Measurements from ENCODE around the gene SYNGR2.

DNA sequence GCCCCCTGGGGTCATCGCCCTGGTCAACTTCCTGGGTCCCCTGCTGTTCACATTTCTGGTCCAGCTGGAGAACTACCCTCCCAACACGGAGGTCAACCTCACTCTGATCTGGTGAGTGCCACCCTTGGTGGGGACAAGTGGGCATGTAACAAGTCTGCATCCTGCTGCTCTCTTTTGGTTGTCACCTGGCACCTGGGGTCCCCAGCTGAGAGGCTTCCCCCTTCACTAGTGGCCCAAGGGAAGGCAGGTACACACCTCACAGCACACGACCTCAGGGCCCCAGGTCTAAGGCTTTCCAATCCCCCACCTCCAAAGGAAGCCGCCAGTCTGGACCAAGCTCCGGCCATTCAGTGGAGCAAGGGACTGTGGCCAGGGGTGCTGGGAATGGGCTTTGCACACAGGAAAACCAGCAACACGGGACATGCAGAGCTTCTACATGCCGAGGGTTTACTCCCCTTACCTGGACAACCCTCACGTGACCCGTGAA is 33.4 kb upstream of the SYNGR2 start:
- TF ChIP-seq, protein P1, sequence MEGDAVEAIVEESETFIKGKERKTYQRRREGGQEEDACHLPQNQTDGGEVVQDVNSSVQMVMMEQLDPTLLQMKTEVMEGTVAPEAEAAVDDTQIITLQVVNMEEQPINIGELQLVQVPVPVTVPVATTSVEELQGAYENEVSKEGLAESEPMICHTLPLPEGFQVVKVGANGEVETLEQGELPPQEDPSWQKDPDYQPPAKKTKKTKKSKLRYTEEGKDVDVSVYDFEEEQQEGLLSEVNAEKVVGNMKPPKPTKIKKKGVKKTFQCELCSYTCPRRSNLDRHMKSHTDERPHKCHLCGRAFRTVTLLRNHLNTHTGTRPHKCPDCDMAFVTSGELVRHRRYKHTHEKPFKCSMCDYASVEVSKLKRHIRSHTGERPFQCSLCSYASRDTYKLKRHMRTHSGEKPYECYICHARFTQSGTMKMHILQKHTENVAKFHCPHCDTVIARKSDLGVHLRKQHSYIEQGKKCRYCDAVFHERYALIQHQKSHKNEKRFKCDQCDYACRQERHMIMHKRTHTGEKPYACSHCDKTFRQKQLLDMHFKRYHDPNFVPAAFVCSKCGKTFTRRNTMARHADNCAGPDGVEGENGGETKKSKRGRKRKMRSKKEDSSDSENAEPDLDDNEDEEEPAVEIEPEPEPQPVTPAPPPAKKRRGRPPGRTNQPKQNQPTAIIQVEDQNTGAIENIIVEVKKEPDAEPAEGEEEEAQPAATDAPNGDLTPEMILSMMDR (tag by site-specific recombination; IDR thresholded peaks at IDR 0.05) = no peak
- TF ChIP-seq ZEB2 (tag by site-specific recombination; IDR thresholded peaks at IDR 0.05) (no peak), KLF7 (tag by site-specific recombination; IDR thresholded peaks at IDR 0.05; ENCODE audit: borderline replicate concordance) (no peak), MEIS1 (CRISPR knock-in tag; IDR thresholded peaks at IDR 0.05; ENCODE audit: borderline replicate concordance) (no peak), ZNF548 (tag by site-specific recombination; IDR thresholded peaks at IDR 0.05) (no peak), ZNF791 (tag by site-specific recombination; IDR thresholded peaks at IDR 0.05) (no peak)
- TF ChIP-seq, protein P2, sequence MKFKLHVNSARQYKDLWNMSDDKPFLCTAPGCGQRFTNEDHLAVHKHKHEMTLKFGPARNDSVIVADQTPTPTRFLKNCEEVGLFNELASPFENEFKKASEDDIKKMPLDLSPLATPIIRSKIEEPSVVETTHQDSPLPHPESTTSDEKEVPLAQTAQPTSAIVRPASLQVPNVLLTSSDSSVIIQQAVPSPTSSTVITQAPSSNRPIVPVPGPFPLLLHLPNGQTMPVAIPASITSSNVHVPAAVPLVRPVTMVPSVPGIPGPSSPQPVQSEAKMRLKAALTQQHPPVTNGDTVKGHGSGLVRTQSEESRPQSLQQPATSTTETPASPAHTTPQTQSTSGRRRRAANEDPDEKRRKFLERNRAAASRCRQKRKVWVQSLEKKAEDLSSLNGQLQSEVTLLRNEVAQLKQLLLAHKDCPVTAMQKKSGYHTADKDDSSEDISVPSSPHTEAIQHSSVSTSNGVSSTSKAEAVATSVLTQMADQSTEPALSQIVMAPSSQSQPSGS (tag by site-specific recombination; IDR thresholded peaks at IDR 0.05; ENCODE audit: low read depth) = no peak
- TF ChIP-seq, protein P3, sequence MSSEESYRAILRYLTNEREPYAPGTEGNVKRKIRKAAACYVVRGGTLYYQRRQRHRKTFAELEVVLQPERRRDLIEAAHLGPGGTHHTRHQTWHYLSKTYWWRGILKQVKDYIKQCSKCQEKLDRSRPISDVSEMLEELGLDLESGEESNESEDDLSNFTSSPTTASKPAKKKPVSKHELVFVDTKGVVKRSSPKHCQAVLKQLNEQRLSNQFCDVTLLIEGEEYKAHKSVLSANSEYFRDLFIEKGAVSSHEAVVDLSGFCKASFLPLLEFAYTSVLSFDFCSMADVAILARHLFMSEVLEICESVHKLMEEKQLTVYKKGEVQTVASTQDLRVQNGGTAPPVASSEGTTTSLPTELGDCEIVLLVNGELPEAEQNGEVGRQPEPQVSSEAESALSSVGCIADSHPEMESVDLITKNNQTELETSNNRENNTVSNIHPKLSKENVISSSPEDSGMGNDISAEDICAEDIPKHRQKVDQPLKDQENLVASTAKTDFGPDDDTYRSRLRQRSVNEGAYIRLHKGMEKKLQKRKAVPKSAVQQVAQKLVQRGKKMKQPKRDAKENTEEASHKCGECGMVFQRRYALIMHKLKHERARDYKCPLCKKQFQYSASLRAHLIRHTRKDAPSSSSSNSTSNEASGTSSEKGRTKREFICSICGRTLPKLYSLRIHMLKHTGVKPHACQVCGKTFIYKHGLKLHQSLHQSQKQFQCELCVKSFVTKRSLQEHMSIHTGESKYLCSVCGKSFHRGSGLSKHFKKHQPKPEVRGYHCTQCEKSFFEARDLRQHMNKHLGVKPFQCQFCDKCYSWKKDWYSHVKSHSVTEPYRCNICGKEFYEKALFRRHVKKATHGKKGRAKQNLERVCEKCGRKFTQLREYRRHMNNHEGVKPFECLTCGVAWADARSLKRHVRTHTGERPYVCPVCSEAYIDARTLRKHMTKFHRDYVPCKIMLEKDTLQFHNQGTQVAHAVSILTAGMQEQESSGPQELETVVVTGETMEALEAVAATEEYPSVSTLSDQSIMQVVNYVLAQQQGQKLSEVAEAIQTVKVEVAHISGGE (tag by site-specific recombination; conservative IDR thresholded peaks at IDR 0.05; ENCODE audit: low read depth) = no peak
- TF ChIP-seq, protein P4, sequence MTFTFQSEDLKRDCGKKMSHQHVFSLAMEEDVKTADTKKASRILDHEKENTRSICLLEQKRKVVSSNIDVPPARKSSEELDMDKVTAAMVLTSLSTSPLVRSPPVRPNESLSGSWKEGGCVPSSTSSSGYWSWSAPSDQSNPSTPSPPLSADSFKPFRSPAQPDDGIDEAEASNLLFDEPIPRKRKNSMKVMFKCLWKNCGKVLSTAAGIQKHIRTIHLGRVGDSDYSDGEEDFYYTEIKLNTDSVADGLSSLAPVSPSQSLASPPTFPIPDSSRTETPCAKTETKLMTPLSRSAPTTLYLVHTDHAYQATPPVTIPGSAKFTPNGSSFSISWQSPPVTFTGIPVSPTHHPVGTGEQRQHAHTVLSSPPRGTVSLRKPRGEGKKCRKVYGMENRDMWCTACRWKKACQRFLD (tag by site-specific recombination; IDR thresholded peaks at IDR 0.05) = no peak
- TF ChIP-seq, protein P5, sequence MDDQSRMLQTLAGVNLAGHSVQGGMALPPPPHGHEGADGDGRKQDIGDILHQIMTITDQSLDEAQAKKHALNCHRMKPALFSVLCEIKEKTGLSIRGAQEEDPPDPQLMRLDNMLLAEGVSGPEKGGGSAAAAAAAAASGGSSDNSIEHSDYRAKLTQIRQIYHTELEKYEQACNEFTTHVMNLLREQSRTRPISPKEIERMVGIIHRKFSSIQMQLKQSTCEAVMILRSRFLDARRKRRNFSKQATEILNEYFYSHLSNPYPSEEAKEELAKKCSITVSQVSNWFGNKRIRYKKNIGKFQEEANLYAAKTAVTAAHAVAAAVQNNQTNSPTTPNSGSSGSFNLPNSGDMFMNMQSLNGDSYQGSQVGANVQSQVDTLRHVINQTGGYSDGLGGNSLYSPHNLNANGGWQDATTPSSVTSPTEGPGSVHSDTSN (CRISPR knock-in tag; IDR thresholded peaks at IDR 0.05) = no peak
- TF ChIP-seq, protein P6, sequence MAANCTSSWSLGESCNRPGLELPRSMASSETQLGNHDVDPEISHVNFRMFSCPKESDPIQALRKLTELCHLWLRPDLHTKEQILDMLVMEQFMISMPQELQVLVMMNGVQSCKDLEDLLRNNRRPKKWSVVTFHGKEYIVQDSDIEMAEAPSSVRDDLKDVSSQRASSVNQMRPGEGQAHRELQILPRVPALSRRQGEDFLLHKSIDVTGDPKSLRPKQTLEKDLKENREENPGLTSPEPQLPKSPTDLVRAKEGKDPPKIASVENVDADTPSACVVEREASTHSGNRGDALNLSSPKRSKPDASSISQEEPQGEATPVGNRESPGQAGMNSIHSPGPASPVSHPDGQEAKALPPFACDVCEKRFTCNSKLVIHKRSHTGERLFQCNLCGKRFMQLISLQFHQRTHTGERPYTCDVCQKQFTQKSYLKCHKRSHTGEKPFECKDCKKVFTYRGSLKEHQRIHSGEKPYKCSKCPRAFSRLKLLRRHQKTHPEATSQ (tag by site-specific recombination; IDR thresholded peaks at IDR 0.05) = no peak
- TF ChIP-seq, protein P7, sequence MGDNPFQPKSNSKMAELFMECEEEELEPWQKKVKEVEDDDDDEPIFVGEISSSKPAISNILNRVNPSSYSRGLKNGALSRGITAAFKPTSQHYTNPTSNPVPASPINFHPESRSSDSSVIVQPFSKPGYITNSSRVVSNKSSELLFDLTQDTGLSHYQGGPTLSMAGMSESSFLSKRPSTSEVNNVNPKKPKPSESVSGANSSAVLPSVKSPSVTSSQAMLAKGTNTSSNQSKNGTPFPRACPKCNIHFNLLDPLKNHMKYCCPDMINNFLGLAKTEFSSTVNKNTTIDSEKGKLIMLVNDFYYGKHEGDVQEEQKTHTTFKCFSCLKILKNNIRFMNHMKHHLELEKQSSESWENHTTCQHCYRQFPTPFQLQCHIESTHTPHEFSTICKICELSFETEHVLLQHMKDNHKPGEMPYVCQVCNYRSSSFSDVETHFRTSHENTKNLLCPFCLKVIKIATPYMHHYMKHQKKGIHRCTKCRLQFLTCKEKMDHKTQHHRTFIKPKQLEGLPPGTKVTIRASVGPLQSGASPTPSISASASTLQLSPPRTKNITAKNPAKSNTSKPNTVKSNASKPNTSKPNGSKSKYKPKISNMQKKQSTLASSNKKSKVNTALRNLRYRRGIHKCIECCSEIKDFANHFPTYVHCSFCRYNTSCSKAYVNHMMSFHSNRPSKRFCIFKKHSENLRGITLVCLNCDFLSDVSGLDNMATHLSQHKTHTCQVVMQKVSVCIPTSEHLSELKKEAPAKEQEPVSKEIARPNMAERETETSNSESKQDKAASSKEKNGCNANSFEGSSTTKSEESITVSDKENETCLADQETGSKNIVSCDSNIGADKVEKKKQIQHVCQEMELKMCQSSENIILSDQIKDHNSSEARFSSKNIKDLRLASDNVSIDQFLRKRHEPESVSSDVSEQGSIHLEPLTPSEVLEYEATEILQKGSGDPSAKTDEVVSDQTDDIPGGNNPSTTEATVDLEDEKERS (tag by site-specific recombination; IDR thresholded peaks at IDR 0.05) = no peak

All from HEK293 (cell line).